Raji (cell line): ENCODE measurements around the gene TLX2.

Experiments
- POLR2A ChIP-seq: IDR thresholded peaks from 2 replicates; pipeline ENCODE4 v1.6.1; 2011; ENCODE audit warnings: low read depth, low read length, control low read depth; ENCODE audit not compliant: insufficient read depth

TLX2 gene

DNA sequence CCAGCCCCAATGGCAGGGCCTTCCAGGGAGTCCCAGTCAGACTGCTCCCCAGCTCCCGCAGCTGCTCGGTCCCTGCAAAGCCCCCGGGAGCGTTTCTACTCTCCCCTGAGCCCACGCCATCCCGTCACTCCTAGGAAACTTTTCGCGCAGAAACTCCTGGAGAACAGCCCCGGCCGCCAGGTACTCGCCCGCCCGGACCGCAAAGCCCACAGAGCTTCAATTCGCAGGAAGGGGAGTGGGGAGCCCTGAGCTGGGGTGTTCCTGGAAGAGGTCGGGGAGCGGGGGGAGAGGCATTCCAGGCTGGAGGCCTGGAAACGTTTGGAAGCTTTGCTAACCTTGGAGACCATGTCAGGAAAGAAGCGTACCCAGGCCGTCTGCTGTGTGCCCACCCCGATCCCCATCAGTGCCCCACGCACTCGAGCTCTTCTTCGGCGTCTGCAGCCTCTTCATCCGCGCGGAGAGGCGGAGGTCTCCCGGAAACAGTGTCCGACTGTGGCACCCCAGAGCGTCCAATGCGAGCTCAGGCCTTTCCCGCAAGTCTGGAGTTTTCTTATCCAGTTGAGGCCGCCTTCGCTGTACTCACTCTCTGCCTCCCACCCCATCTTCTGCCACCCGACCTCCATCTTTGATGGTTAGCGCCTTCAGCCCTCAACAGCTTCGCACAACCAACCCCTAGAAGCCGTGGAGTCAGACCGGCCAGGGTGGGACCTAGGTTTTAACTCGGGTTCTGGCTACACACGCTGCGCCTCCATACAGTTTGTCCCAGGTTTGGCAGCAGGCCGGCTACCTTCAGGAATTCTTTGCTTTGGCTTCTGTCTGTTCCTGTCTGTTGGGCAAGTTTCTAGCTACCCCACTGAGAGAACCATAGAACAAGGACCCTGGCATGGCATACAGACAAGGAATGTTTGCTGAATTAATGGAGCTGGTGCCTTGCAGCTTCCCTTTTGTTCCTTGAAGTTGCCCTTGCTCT is 10.5 kb upstream of the TLX2 start:
- no peak for TF ChIP-seq POLR2A

DNA sequence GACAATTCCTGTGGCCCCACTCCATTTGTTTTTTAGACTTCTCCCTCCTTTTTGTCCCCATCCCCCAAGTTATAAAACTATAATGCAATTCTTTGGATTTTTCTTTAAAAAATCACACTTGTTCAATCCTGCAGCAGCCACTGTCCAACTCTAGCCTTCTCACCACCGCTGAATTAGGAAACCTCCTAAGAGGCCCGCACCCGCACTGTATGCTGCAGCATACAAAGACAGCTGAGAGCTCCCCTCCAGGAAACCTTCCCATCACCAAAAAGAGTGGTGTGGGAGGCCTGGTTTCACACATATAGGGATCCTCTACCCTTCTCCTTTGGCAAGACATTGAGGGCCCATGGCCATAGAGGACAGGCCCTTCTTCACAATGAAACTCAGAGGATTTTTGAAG is 9.7 kb upstream of the TLX2 start:
- no peak for TF ChIP-seq POLR2A

DNA sequence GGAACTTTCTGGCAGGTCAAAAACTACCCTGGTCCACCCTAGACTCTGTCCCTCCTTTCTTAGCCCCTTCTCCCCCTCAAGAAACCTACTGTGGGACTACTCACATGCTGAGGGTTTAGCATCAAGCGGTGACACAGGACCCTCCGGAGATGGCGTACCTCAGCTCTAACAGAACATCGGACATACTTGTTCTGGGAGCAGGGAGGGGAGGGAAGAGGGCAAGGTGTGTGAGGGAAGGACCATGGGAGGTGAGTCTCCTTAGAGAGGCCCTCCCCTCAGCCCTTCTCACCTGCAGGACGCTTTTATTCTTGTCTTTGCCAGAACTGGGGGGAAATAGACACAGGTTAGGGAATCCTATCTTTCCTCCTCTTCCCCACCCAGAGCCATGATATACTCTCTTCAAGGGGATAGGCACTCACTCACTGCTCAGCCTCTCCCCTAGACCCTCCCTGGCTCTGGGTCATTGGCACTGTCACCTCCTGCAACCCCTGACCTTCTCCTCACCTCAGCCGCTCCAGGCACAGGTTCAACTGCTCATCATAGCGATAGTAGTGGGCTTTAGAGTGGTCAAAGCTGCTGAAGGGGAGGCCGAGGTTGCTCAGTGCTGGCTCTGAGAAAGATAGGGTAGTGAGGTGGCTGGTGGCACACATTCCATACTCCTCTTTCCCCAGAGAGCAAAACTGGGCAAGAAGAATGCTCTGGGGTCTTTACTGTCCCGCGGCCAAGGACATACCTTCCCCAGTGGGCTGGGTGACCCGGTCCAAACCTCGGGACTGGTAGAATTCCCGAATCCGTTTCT is 8.6 kb upstream of the TLX2 start:
- no peak for TF ChIP-seq POLR2A

DNA sequence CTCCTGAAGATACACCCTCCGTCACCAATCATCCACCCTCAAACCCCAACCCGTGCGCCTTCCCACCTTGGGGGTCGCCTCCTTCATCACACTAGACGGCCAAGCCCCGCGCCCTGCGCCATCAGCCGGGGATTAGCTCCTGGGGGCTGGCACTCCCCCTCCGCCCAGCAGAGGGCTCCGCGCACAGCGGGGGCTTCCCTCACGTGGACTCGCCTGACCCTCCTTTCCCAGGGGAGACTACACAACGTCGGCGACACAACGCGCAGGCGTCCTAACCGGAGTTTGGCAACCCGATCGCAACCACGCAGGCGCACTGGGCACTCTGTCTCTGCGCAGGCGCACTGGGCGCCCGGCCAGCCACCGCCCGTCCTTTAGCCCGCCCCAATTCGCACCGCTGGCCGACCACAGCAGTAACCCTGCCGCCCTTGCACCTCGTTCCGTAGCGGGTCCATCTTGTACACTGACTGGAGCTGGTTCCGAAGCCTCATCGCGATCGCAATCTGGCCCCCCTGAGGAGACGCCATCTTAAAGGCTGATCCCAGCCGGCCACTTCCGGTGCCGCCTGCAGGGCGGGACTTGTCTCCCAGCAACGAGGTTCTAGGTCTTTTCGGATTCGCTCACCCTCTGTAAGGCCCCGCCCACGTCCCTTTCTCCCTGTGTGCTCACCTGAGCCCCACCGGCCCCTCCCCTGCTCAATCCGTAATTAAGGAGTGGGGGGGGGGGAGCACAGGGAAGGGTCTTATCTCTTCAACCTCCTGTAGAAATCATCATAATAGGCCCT is 6.9 kb upstream of the TLX2 start, which contains the start of gene PCGF1:
Gene PCGF1 (minus strand): TSS at position 551 of the 781 bp plus-strand sequence. CDS start 27 bp downstream, at position 524.
- TF ChIP-seq POLR2A: peak; percentile 77

DNA sequence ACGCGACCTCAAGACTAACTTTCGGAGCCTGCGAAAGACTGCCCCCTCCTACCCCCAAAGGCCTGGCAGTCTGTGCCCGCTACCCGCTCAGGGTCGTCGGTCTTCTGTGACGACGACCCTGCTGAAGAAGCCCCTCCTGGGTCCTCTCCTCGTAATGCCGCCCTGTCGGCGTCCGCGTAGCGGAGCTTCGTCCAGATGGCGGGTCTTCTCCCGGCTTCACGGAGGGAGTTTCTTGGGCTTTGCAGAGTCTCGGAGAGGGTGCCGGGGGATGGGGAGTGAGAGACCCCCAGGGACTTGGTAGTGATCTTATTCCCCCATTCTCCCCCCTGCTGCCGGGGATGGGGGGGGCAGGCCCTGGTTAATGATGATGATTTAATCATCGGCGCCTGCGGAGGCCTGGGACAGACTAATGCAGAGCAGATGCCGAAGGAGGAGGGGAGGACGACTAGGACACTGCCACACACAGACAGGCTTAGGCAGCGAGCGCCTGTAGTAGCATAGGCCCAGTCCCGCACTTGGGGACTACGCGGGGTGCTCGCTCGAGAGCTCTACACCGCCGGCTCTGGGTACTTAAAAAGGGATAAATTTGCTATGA is 6.2 kb upstream of the TLX2 start:
- TF ChIP-seq POLR2A: no peak

DNA sequence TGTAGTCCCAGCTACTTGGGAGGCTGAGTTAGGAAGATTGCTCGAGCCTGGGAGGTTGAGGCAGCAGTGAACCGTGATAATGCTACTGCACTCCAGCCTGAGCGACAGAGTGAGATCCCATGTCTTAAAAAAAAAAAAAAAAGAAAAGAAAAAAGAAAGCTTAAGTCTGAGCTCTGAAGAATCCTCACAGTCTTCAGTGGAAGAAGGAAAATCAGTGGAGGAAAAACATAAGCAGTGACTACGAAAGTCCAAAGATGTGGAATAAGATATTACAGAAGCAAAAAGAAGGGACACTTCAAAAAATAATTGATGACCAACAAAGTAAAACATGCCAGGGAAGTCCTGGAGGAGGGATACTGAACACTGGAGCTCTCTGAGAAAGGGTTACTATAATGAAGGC is 4.0 kb upstream of the TLX2 start:
- no peak for TF ChIP-seq POLR2A

DNA sequence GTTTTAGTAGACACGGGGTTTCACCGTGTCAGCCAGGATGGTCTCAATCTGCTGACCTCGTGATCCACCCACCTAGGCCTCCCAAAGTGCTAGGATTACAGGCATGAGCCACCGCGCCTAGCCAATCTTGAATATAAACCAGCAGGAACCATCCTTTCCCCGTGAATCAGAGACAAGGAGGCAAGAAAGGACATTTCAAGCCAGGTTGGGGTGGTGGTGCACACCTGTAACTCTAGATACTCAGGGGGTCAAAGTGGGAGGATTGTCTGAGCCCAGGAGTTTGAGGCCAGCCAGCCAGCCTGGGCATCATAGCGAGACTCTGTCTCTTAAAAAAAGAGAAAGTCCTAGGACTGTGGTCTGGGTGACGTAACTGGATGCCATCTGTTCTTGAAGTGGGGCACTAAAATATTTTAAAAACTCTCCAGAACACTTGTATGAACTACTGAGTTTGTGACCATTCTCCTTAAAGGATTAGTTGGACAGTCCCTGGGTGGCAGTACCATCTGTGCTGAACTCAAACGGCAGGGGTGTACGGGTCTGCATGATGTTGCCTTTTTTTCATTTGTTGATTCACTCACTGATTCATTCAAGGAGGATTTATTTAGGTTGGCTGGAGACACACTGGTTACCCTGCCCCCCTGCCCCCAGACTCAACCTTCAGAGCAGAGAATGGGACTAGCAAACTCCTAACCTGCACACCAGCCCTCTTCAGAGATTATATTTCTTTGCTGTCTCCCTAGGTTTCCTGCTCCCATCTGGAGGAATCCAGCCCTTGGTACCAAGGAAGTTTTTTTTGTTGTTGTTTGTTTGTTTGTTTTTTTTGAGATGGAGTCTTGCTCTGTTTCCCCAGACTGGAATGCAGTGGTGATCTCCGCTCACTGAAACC is 2.9 kb upstream of the TLX2 start:
- TF ChIP-seq POLR2A: no peak

DNA sequence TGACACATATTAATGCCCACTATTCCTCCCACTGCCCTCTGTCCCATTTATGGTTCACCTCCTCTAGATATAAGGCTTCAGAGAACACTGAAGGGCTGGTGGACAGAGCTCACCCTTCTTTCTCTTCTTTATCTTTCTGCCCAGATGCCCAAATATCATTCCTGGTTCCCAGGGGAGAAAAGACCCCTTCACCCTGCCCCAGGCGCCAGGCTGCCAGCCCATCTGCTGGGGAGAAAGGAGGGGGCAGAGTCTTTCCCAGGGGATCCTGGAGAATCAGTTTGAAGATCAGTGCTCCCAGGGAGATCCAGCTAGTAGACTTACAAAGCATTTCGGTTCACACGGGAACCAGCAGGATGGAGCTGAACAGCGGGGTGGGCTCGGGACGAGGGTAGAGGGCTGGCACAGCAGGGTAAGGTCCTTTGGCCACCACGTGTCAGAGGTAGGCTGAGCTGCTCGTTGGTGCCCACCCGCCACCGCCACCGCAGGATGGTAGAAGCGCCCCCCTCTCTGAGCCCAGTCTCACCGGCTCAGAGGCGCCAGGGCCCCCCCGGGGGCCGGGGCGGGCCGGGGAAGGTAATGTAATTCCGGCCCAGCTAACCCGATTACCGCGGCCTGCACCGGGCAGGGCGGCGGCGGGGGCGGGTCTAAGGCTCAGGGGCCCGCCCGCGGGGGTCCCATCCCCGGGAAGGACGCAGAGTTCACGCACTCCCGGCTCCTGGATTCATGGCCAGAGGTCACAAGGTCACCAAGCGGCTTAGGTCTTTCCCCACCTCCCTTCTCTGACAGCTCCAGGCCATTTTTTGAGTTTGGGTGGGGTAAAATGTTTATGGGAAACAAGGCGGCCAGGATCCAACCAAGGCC is 1.3 kb upstream of the TLX2 start:
- TF ChIP-seq POLR2A: no peak

DNA sequence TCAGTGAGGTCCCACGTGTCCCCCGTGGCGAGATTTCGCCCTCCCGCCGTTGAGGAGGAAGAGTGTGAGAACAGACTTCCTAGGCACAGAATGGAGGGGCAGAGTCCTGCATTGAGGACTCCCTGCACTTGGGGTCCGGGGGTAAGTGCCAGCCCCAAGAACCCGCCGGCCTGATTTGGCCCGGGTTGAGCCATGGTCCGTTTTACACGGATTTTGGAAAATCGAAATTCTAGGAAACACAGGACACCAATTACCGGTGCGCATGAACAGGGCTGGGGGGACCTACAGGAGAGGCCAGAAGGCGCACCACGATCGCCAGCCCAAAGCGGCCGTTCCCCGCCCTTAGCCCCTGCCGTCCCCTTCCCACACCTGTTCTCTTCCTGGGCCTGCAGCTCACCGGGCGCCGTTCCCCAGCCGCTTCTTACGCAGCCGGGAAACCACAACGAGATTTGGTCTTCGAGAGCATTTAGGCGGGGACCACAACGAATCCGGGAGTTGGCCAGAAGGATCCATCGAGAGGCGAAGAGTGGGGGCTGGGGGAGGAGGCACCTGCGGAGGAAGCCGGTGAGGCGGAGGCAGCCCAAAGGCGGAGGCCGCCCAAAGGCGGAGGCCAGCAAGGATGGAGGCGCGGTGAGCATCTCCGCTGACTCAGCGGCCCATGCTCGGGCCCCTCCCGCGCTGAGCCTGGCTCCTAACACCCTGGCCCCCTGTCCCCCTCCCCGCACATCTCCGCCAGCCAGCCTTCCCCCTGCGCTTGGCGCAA is 464 bp upstream of the TLX2 start:
- TF ChIP-seq POLR2A: no peak

DNA sequence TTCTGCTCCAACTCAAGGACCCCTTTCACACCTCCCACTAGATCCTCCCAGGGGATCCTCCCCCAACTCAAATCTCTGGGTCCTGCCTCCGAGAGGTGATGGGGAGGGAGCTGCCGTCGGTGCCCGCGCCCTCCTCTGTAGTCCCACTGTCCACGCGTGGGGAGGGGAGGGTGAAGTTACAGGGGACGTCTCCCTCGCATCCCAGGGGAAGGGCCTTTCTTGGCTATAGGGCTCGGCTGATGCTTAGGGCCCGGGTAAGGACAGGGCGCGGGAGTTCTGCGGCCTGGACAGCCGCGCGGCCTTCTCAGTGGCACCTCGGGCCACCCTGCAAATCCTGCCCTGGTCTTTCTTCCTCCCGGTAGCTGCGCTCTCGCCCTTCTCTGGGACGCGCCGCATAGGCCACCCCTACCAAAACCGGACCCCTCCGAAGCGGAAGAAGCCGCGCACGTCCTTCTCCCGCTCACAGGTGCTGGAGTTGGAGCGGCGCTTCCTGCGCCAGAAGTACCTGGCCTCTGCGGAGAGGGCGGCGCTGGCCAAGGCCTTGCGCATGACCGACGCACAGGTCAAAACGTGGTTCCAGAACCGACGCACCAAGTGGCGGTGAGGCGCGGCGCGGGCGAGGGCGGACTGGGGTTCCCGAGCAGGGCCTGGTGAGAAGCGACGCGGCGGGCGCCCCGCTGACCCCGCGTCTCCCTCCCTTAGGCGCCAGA is 1.2 kb downstream of the TLX2 start:
- TF ChIP-seq POLR2A: no peak

DNA sequence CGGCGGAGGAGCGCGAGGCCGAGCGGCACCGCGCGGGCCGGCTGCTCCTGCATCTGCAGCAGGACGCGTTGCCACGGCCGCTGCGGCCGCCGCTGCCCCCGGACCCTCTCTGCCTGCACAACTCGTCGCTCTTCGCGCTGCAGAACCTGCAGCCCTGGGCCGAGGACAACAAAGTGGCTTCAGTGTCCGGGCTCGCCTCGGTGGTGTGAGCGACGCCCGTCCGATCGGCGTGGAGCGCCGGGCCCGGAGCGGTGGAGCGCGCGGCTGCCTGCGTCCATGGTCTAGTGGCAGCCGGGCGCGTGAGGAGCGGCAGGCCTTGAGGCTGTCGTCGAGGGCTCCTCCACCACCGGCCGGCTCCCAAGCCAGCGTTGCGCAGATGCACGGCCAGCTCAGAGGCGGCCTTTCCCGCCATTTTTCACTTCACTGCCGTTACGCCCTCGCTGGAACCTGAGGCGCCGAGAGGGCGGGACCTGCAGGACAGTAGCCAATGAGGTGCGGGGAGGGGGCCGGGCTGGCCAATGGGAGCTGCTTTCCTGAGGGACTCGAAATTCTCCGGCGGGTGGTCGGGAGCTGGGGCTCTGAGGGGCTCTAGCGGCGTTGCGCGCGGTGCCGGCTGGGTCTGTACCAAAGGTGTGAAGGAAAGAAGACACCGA is 1.9 kb downstream of the TLX2 start:
- no peak for TF ChIP-seq POLR2A

DNA sequence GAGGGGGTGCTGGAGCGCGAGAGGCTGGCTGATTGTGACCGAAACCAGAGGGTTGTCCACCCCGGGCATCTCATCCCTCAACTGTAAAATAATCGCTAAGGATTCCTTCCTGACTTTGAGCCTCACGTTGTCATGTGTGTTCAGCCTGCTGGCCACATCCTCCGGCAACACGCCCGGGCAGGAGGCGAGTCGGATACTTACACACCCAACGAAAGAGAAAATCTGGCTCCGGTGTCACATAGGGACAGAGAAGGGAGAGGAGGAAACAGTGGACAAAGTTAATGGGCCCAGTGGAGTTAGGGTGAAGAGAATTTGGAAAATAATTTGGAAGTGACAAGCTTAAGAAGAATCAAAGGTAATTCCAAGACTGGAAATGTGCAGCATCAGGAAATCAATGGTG is 2.4 kb downstream of the TLX2 start:
- no peak for TF ChIP-seq POLR2A
